ENCODE results near the gene ADAMTS17. TPM values are rescaled to one million over a fixed set of nuclear protein-coding genes. Genes with fewer than 3 reads are reported as not detected.
A peak's percentile ranks its signal among the peaks of the same experiment; 100 is the strongest.

The ADAMTS17 gene
- total RNA-seq, 4 donors from 2014 or later: 7.2 to 15.1 (median 8.9) TPM

DNA sequence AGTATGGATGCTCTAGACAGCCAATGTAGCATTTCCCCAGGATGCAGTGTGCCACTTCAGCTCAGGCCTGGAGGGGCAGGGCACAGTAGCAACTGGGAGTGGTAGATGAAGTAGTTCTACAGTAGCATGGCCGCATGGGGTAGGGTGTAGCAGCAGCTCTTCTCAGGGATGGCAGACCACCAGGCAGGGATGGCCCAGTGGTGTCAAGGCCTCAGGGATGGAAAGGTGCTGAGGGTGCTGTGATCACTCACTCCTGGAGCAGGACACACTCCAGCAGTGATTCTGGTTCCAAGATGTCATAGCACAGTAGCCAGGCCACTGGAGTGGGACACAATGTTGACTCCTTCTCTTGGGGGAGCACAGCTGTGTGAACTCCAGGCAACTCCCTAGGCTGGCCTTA lies 397.6 kb downstream of the ADAMTS17 start:
- Histone ChIP-seq H3K4me1 (no peaks in the 10 kb centered on the region), H3K27ac (no peak overlapping the region), H3K9me3 (peaks cover 0 to 10% (median 4%) of the 10 kb centered on the region in 4 donors), H3K36me3 (no peaks in the 10 kb centered on the region), H3K4me3 (no peak overlapping the region), H3K27me3 (no peaks in the 10 kb centered on the region)
- TF ChIP-seq POLR2A (IDR thresholded peaks at IDR 0.05): no peak
- TF ChIP-seq, protein P1, sequence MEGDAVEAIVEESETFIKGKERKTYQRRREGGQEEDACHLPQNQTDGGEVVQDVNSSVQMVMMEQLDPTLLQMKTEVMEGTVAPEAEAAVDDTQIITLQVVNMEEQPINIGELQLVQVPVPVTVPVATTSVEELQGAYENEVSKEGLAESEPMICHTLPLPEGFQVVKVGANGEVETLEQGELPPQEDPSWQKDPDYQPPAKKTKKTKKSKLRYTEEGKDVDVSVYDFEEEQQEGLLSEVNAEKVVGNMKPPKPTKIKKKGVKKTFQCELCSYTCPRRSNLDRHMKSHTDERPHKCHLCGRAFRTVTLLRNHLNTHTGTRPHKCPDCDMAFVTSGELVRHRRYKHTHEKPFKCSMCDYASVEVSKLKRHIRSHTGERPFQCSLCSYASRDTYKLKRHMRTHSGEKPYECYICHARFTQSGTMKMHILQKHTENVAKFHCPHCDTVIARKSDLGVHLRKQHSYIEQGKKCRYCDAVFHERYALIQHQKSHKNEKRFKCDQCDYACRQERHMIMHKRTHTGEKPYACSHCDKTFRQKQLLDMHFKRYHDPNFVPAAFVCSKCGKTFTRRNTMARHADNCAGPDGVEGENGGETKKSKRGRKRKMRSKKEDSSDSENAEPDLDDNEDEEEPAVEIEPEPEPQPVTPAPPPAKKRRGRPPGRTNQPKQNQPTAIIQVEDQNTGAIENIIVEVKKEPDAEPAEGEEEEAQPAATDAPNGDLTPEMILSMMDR (IDR thresholded peaks at IDR 0.05): no peak
- peak in 1 of 3 donors; percentile 26 for DNase-seq

DNA sequence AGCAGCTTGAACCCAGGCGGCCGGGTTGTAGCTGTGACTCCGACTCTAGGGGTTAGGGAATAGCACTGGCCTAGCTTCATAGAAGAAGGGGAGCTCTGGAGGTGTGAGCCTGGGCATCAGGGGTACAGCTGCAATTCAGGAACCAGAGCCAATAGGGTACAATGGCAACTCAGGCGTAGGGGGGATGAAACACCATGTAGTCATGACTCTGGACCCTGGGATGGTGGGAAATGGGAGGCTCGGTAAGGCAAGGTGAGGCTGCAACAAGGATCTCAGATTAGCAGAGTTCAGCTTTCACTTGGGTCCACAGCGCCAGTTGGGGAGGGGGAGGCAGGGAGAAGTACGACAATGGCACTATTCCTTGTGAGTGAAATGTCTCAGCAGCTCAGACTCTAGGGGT lies 398.3 kb downstream of the ADAMTS17 start:
- peak in 1 of 3 donors; percentile 33 for DNase-seq
- Histone ChIP-seq H3K27ac (no peak overlapping the region), H3K4me1 (no peaks in the 10 kb centered on the region), H3K36me3 (no peaks in the 10 kb centered on the region), H3K27me3 (no peaks in the 10 kb centered on the region), H3K9me3 (peaks cover 0 to 10% (median 4%) of the 10 kb centered on the region in 4 donors), H3K4me3 (no peak overlapping the region)
- TF ChIP-seq, protein P1 (IDR thresholded peaks at IDR 0.05): no peak
- TF ChIP-seq POLR2A (IDR thresholded peaks at IDR 0.05): no peak

DNA sequence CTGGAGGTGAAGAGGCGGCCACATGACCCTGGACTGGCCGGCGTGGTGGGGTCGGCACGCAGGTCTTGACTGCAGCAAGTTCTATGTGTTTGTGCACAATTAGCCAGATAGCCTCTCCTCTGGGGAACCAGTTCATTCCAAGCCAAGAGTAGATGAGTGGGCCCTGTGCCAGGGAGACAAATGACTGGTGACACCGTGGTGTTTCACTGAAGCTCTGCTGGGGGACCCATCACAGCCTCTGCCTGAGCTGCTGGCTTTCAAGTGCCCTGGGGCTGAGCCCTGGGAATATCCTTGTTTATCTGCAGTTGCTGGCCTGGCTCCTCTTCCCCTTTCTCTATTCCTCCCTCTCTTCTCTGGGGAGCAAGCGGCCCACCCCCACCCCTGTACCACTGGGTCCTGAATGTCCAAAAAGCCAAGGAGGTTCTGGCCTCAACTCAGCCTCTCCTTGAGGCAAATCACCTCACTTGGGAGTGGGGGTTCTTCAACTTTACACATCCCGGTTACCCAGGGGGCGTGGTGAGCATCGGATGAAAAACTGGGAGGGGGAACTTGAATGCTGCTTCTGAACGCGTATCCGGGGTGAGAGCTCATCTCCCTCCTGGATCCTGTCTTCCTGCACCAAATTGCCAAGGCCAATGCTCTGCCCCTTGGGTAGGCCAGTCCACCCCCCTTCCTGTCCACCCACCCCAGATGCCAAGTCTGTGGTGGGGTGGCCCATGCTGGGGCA lies 408.9 kb downstream of the ADAMTS17 start:
- H3K4me1 ChIP-seq: peaks cover 0 to 11% (median 0%) of the 10 kb centered on the region in 4 donors
- no peaks in the 10 kb centered on the region for H3K9me3 ChIP-seq
- H3K36me3 ChIP-seq: no peaks in the 10 kb centered on the region
- H3K27ac ChIP-seq: no peak overlapping the region
- H3K27me3 ChIP-seq: no peaks in the 10 kb centered on the region
- no peak for TF ChIP-seq POLR2A (IDR thresholded peaks at IDR 0.05)
- TF ChIP-seq, protein P1 (IDR thresholded peaks at IDR 0.05): no peak
- DNase-seq: peak in 1 of 3 donors; percentile 21
- no peak overlapping the region for H3K4me3 ChIP-seq

DNA sequence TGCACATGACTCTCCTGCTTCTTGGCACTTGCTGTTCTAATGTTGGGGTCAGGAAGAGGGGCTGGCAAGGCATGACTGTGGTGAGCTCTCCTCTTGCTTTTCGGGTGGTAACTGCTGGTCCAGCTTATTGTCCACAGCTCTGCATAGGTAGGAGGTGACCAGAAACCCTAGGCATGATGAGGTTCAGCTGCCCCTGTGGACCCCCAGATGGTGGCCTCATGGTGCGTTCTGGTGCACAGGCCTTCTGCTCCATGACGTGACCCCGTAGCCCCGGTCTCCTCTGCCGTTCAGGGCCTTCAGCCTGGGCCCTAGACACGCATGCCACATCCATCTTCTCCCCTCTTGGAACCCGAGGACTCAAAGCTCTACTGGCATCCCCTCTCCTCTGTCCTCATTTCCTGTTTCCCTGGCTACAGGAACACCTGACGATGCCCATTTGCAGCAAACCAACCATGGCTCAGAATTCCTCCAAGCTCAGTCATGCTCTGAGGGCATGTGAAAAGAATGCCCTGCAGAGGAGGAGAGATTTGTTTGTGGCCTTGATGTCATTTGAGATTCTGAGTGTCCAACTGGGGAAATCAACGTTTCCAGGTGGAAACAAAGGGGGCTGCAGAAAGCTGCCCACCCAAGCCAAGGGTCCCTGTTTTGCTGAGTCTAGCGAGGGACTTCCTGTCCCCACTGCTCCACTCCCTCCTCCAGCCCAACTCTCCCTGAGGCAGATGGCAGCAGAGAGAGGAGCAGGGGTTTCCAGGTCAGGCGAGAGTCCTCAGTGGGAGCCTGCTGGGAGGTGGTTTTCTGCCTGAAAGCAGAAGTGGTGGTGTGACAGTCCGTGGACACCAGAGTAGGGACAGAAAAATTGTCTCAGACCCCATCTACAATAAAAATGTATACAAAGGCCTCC lies 409.8 kb downstream of the ADAMTS17 start:
- Histone ChIP-seq H3K9me3 (no peaks in the 10 kb centered on the region), H3K4me3 (no peak overlapping the region), H3K36me3 (no peaks in the 10 kb centered on the region), H3K27me3 (no peaks in the 10 kb centered on the region), H3K27ac (no peak overlapping the region), H3K4me1 (peaks cover 0 to 11% (median 0%) of the 10 kb centered on the region in 4 donors)
- TF ChIP-seq, protein P1 (IDR thresholded peaks at IDR 0.05): no peak
- TF ChIP-seq POLR2A (IDR thresholded peaks at IDR 0.05): no peak
- peak in 1 of 3 donors; percentile 19 for DNase-seq

DNA sequence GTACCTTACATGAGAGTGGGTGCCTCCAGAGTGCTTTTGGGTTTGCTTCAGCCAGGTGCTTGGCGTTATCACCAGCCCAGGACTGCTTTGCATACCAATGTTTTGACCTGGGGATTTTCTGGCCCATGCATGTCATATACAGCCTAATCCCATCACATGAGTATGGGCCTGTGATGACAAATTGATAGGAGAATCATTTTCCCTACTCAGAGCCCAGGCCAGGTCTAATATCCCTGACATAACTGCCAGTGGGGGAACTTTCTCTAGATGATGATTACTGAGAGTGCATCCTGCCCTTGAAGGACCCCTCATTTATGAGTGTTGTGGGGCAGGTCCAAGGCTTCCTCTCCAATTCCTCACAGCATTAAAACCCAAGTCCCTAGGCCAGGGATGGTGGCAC lies 411.1 kb downstream of the ADAMTS17 start:
- H3K9me3 ChIP-seq: no peaks in the 10 kb centered on the region
- DNase-seq: no peak
- TF ChIP-seq, protein P1 (IDR thresholded peaks at IDR 0.05): no peak
- no peak for TF ChIP-seq POLR2A (IDR thresholded peaks at IDR 0.05)
- no peaks in the 10 kb centered on the region for H3K27me3 ChIP-seq
- peaks cover 0 to 16% (median 0%) of the 10 kb centered on the region in 4 donors for H3K4me1 ChIP-seq
- no peak overlapping the region for H3K4me3 ChIP-seq
- H3K36me3 ChIP-seq: no peaks in the 10 kb centered on the region
- H3K27ac ChIP-seq: no peak overlapping the region
